HG03342 (cell line): ENCODE data around the gene KIAA0232.
"Not testable (repeated sequence)": the region's sequence is repeated elsewhere in the genome, so short reads cannot be mapped to it uniquely, and the experiment has no call there.

Experiments
- ATAC-seq: cut with Tn5 transposase; IDR thresholded peaks from one replicate; pipeline ENCODE4 v1.9.1; 2021; ENCODE audit warnings: mild to moderate bottlenecking, moderate library complexity; ENCODE audit not compliant: unreplicated experiment

Gene KIAA0232

DNA sequence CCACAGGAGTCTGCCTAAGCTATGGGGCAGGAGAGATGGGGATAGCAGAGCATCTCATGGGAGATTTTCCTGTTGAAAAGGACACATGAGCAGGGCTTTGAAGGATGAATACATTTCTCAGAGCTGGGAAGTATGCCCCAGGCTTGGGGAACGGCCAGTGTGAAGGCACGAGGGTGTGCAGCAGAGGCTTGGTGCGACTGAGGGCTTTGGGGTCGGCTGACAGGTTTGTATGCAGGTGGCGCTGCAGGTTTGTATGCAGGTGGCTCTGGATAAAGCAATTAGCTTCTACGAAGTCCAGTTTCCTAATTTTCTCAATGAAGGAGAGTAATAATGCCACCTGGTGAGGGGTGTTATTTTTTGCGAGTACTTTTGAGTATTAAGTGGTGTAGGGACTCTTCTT is 6.8 kb upstream of the KIAA0232 start:
- ATAC-seq: no peak

DNA sequence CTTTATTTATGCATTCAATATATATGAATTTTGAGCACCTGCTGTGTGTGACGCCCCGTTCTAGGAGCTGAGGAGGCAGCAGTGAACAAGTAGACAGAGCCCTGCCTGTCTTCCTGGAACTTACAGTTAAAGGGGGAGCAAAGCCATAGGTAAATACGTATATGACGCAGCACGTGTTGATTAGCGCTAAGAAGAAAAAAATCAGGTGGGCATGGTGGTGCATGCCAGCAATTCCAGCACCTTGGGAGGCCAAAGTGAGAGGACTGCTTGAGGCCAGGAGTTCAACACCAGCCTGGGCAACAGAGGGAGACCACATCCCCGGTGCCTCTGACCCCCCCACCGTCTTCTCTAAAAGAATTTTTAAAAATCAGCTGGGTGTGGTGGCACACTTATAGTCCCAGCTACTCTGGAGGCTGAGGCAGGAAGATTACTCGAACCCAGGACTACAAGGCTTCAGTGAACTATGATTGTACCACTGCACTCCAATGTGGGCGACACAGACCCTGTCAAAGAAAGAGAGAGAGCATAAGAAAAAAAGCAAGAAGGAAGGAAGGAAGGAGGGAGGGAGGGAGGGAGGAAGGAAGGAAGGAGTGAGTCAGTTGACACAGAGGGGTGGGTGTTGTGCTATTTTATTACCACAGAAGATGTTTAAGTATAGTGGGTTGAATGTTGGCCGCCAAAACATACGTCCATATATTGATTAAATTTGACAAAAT is 5.4 kb upstream of the KIAA0232 start:
- ATAC-seq: no peak

DNA sequence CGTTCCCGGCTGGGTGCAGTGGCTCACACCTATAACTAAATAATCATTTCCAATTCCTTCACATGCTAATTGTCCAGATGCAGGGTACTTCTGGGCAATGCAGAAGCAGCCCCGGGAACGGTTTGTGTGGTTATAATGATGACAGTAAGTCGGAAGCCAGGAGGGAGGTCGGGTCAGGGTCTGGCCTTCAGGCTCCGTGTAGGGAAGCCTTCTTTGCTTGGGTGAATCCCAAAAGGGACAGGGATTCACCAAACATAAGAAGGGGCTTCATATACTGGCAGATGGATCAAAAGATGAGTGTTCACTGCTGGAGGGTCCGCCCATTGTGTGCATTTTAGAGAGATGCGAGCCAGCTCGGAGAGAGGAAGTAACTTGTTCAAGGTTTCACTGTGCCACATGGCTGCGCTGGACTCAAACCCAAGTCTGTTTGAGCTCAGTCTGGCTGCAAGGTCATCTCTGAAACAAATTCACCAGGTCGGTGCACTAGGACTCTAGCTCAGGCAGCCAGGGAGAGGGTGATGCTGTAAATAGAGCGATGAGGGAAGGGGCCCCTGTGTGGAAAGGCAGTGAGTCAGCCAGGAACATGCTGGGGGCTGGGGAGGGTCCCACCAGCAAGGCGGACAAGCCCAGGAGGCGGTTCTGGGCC is 4.8 kb upstream of the KIAA0232 start:
- ATAC-seq: no peak

DNA sequence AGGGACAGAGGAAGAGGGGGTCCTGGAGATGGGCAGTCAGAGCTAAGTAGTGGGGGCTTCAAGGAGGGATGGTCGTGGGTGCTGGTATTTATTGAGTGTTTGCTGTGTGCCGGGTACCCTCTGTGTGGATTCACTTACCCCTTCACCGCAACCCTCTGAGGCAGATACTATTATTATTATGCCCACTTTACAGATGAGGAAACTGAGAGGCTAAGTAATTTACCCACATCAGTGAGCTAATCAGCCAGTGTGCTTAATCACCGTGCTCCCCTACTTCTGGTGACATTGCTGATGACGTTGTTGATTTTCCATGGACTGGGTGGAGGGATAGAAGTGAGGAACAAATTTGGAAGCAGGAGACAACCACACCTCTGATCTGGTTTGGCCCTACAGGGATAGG is 4.1 kb upstream of the KIAA0232 start:
- ATAC-seq: no peak

DNA sequence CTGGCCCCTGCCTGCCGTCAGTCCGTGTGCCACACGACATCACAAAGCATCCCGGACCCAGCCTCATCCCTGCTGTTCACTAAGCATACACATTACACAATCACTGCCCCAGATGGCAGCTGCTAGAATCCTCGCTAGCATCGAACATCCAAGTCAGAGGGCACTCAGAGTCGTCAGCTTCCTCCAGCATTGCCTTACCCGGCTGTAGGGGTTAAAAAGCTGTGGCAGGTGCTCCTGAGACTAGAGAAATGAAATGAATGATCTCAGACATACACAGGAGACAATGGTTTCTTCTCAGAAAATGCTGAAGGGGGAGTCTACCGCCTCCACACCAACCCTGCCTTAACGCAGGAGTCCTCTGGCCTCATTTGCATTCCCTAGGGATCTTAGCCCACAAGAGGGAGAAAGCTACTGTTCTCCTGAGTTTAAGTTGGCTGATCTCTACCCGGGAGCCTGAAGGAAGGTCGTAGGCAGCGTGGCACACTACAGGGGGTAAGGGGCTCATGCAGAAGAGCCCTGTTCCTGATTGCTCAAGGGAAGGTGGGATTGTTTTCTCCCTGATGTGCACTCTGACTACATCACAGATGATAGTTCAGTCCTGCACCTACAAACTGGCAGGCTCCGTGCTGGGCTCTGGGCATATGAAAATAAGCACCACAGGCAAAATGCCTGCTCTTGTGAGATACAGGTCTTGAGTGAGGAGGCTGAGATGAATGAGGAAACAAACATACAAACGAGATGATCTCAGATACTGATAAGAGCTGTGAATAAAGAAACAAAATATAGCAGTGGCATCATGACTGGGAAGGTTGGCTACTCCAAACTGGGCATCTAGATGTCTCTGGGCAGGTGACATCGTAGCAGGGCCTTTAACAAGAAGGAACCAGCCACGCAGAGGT is 2.6 kb upstream of the KIAA0232 start:
- ATAC-seq: no peak

DNA sequence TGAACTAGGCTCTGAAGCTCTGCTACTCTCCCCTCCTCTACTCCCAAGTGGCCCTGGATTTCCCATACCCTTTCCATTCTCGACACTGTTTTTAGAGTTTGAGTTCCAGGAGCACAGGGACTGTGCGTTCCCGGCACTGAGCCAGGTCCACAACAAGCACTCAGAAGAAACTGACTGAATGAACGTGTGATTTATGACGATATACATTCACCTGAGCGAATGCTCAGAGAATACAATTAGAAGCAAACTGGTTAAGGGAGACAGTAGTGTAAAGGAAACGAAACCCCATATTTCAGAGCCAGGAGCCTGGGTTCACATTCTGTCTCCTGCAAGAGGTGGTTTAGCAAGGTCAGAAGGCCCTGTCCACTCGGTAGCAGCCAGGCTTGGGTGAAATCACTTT is 1.4 kb upstream of the KIAA0232 start:
- no peak for ATAC-seq

DNA sequence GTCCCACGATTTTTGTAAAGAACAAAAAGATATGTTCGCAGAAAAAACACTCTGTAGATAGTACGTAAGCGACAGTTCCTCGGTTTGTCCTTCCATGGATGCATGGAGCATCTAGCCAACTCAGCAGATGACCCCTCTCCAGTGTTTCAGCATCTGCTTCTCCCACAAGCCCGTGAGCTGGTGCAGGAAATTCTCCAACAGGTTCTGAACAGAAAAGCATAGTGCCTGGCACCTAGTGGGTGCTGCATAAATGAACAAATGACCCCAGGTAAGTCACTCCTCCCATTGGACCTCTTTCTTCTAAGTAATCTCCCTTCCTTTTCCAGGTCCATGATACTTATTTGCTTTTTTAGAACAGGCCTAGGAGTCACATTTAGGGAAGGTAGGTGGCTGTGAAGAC is 966 bp upstream of the KIAA0232 start:
- ATAC-seq: no peak

DNA sequence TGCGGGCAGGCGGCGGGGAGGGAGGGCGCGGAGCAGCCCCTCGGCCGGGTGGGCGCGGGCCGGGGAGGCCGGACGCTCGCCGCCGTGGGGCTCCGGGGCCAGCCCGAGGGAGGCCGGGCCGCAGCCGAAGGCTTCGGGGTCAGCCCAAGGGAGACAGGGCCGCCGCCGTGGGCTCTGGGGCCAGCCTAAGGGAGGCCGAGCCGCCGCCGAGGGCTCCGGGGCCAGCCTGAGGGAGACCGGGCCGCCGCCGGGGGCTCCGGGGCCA is 251 bp downstream of the KIAA0232 start:
- ATAC-seq: no peak

DNA sequence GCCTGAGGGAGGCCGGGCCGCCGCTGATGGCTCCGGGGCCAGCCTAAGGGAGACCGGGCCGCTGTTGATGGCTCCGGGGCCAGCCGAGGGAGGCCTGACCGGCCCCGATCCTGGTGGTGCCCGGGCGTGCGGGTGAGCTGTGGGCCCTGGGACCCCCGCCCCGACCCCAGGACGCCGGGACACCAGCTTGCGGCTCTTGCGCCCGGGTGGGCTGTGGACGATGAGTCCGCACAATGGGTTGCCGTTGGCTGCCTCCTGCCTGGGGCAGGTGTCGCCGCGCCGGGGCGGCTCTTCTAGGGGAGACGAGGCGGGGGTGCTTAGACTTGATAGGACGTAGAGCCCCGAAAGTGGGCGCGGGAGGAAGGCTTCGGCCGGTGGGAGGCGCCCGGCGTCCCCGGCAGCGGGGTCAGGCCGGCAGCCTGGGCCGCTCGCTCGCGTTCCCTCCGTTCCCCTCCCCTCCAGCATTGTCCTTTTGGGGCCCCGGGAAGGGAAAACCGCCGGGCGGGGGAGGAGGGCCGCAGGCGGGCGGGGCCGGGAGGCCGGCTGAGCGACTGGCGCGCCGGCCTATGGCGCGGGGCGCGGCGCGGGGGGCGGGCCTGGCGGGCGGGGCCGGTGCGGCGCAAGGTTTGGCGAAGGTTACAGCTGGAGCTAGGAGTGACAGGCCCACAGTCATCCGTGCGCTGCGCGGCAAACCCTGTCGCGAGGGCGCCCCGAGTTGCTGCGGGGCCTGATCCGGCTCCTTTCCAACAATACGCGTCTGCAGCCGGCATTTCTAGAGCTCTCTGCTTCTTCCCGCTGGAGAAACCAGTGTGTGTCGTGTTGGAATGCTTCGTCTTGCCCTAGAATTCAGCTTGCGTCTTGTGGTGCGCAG is 819 bp downstream of the KIAA0232 start:
- ATAC-seq: peak; percentile 78

DNA sequence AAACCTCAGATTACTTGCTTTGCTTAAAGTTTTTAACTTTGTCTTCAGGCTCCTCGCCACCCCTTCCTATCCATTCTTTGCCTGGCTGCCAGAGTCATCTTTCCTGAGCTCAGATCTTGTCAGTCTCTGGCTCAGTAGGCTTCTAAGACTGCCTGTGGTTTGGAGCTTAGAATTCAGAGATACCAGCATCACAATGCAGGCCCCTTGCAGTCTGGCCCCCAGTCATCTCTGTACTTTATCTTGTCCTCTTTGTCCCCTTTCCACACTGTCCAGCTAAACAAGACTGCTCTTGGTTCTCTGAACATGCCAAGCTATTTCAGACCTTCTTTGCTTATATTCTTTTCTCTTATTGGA is 3.0 kb downstream of the KIAA0232 start:
- no peak for ATAC-seq

DNA sequence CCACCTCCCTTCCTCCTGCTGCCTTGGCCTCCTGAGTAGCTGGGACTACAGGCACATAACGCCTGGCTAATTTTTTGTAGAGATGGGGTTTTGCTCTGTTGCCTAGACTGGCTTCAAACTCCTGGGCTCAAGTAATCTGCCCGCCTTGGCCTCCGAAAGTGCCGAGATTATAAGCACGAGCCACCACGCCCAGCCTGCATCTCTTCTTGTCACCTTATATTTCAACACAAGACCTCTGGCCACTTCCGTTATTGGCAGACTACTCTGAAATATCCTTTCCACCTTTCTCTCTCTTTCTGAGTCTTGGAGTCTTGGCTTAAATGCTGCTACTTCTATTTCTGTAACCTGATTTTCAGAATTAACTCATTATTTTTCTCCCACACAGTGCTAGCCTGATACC is 5.6 kb downstream of the KIAA0232 start:
- ATAC-seq: no peak

DNA sequence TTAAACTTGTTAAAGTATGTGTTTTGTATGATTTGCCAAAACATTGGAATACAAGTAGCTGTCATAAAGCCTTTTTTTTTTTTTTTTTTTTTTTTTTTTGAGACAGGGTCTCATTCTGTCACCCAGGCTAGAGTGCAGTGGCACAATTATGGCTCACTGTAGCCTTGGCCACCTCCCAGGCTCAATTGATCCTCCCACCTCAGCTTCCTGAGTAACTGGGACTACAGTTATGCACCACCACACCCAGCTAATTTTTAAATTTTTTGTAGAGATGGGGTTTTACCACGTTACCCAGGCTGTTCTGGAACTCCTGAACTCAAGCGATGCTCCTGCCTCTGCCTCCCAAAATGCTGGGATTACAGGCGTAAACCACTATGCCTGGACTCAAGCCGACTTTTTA is 8.7 kb downstream of the KIAA0232 start:
- ATAC-seq: not testable (repeated sequence)

DNA sequence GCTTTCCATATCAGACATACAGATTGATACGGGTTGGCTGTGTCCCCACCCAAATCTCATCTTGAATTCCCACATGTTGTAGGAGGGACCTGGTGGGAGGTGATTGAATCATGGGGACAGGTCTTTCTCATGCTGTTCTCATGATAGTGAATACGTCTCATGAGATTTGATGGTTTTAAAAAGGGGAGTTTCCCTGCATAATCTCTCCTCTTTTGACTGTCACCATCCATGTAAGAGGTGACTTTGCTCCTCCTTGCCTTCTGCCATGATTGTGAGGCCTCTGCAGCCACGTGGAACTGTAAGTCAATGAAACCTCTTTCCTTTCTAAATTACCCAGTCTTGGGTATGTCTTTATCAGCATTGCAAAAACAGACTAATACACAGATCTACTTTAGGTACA is 9.3 kb downstream of the KIAA0232 start:
- not testable (repeated sequence) for ATAC-seq

DNA sequence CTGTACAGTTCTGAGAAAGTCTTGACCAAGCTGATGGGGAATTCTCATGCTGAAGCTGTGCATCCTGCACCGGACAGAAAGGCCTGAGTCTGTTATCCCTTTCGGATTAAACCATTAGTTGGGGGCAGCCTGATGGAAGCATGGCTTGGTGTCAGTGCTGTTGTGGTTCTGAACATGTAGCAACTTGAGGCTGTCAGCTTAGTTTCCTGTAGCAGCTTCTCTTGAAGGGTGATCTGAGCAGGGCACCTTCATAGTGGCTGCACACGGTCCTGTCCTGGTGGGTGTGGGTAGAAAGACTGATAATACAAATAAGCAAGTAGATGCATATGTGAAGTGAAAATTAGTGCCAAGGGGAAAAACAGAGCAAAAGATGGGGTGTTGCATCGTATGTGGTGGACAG is 11.7 kb downstream of the KIAA0232 start:
- ATAC-seq: no peak

DNA sequence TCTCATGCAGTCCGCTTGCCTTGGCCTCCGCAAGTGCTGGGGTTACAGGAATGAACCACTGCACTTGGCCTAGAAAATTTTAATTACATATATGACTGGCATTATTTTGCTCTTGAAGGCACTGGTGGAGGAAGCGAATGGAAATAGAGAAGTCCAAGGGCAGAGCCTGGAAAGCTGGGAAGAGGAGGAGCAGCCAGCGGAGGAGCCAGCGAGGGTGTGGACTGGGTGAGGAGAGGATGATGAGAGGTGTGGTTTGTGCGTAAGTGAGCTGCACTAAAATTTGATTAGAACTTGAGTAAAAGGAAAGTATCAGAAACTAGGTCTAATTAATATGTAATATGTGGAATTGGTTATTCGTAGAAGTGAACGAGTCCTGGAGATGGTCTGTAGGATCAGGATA is 13.3 kb downstream of the KIAA0232 start:
- ATAC-seq: no peak

DNA sequence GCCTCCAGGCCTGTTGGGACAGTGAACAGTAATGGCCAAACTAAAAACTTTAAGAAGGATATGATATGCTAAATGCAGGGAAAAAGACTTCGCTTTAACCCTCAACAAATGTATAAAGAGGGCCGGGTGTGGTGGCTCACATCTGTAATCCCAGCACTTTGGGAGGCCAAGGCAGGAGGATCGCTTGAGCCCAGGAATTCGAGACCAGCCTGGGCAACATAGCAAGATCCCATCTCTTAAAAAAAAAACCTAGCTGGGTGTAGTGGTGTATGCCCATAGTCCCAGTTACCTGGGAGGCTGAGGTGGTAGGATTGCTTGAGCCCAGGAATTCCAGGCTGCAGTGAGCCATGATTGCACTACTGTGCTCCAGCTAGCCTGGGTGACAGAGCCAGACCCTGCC is 14.8 kb downstream of the KIAA0232 start:
- ATAC-seq: not testable (repeated sequence)

DNA sequence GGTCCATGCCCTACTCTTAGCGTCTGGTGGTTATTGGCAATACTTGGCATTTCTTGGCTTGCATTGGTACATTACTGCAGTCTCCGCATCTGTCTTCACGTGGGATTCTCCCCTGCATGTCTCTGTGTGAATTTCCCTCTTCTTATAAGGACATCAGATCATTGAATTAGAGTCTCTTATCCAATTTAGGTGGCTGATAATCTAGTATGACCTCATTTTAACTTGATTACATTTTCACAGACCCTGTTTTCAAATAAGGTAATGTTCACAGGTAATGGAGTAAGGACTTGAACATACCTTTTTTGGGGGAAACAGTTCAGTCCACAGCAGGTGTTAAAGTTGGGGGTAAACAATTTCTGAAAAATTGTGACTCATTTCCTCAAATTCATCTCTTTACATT is 16.6 kb downstream of the KIAA0232 start:
- no peak for ATAC-seq

DNA sequence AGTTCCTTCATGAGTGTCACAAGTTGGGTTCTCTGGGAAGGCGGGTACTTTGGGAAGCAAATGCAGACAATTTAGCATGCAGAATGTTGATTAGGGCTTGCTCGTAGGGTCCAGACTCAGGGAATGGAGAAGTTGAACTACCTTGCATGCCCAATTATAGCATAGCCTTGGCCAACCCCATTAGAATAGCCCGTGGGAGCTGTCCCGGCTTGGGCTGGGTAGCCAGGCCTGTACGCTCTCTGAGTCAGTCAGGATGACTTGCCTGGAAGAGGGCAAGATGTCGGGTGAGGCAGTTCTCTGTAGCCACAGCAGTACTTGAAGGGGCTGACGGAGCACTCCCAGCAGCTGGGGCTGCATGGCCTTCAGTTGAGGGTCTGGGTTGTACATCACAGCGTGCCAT is 19.5 kb downstream of the KIAA0232 start:
- no peak for ATAC-seq

DNA sequence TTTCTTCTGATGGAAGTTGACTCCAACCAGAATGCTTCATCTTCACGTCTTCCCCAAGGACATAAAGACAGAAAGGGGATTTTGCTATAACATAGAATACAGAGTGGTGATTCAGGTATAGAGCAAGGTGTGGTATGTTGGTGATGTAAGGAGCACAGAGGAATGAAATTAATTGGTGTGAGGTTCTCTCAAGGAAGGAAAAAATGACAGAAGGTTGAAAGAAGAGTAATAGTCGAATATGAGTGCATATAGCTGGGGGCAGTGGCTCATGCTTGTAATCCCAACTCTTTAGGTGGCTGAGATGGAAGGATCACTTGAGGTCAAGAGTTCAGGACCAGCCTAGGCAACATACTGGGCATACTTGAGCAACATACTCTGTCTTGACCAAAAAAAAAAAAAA is 20.1 kb downstream of the KIAA0232 start:
- no peak for ATAC-seq

DNA sequence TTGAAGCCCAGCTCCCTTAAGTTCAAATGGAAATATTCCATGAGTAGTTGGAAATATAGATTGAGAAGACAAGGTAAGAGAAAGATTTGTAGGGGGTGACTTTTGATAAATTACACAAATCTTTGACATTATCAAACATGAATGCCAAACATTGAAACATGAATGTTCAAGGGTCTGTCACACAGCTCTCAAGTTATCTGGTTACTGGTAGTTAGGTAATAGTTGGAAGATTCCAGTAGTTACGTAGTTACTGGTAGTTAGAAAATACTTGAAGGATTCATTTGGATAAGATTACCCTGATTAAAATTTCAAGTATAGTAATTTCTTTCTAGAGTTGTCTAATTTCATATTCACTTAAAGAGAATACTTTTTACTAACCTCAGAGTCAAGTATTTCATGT is 20.7 kb downstream of the KIAA0232 start:
- ATAC-seq: no peak

DNA sequence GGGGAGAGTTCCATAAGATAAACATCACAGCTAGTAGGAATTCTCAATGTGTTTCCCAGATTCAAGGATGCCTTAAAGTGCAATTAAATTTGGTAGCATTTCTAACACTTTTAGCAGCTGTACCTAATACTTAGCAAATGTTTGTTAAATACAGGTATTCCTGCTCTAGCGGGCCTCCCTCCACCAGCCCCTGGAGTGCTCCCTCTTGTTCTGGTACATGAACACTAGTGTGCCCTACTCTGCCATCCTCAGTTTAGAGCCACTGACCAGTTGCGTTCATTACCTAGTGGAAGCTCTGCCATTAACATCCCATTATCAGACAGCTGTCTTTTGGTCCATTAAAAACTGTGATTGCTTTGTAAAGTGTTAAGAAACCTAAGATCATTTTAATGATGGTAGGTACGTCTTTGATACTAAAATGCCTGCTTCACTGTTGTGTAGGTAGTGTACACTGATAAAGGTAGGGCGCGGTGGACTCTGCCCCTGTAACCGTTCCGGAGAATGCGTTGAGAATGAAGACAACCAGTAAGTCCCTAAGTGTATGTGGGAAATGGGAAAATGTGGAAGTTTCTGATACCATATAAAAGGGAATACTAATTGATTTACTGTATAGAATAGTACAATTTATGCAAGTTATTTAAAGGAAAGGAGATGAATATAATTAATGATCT is 21.7 kb downstream of the KIAA0232 start:
- no peak for ATAC-seq
